Measurements from ENCODE around the gene EEF1AKMT3. TPM values are rescaled to one million over a fixed set of nuclear protein-coding genes. Genes with fewer than 3 reads are reported as not detected.

EEF1AKMT3 gene
- total and polyA plus RNA-seq, 9 of the 15 experiments (the other 6 are each of a cell fraction or from before 2014, with no cell fraction given), result 4.1 to 17.2 (median 7.9) TPM

- TF ChIP-seq ZNF3 (CRISPR knock-in tag; IDR thresholded peaks at IDR 0.05), result no peak
- TF ChIP-seq CXXC5 (CRISPR knock-in tag; IDR thresholded peaks at IDR 0.05), result peak; percentile 77
- TF ChIP-seq HES1 (IDR thresholded peaks at IDR 0.05; ENCODE audit: low read depth), result no peak
- no peak for TF ChIP-seq ID3 (CRISPR knock-in tag; IDR thresholded peaks at IDR 0.05)
- no peak for TF ChIP-seq ID3 (tag; IDR thresholded peaks at IDR 0.05)
- TF ChIP-seq MTF1 (CRISPR knock-in tag; IDR thresholded peaks at IDR 0.05; ENCODE audit: borderline replicate concordance), result no peak
- TF ChIP-seq HINFP (tag; conservative IDR thresholded peaks at IDR 0.05; ENCODE audit: low read depth), result no peak
- TF ChIP-seq ELF1 (tag; IDR thresholded peaks at IDR 0.05), result no peak
- TF ChIP-seq HOXB6 (CRISPR knock-in tag; IDR thresholded peaks at IDR 0.05; ENCODE audit: borderline replicate concordance), result no peak
- no peak for TF ChIP-seq TAF9B (IDR thresholded peaks at IDR 0.05; ENCODE audit: partially characterized antibody)
- TF ChIP-seq ZBTB2 (IDR thresholded peaks at IDR 0.05), result no peak
- no peak for TF ChIP-seq KDM2B (CRISPR knock-in tag; IDR thresholded peaks at IDR 0.05)
- no peak for TF ChIP-seq ZNF77 (CRISPR knock-in tag; IDR thresholded peaks at IDR 0.05)
- TF ChIP-seq ILF3 (IDR thresholded peaks at IDR 0.05; ENCODE audit: borderline replicate concordance), result no peak
- peak; percentile 63 for TF ChIP-seq SMC3 (conservative IDR thresholded peaks at IDR 0.05; ENCODE audit: insufficient read depth, low read depth, low read length)
- TF ChIP-seq NR2F6 (CRISPR knock-in tag; IDR thresholded peaks at IDR 0.05), result no peak
- no peak for TF ChIP-seq SMAD3 (CRISPR knock-in tag; conservative IDR thresholded peaks at IDR 0.05)
- TF ChIP-seq PML (IDR thresholded peaks at IDR 0.05; ENCODE audit: low read length), result no peak
- no peak for TF ChIP-seq CEBPZ (IDR thresholded peaks at IDR 0.05; ENCODE audit: borderline replicate concordance, low read depth, low read length)
- TF ChIP-seq GATA2 (CRISPR knock-in tag; IDR thresholded peaks at IDR 0.05), result no peak
Measured at GRCh38 chr12:57735952-57736740, 36.3 kb upstream of the EEF1AKMT3 start (continued).

Data from K562 (cell line).